Activated CD8-positive, alpha-beta memory T cell treated with anti-CD3 and anti-CD28 coated beads, Interleukin-2, amount 50 U/mL, for 4 hours (primary cell): ENCODE data around the gene DEXI.

Source experiments
- DNase-seq: peaks from one replicate; pipeline ENCODE4 v3.0.0-alpha.2; 2020

DEXI gene

DNA sequence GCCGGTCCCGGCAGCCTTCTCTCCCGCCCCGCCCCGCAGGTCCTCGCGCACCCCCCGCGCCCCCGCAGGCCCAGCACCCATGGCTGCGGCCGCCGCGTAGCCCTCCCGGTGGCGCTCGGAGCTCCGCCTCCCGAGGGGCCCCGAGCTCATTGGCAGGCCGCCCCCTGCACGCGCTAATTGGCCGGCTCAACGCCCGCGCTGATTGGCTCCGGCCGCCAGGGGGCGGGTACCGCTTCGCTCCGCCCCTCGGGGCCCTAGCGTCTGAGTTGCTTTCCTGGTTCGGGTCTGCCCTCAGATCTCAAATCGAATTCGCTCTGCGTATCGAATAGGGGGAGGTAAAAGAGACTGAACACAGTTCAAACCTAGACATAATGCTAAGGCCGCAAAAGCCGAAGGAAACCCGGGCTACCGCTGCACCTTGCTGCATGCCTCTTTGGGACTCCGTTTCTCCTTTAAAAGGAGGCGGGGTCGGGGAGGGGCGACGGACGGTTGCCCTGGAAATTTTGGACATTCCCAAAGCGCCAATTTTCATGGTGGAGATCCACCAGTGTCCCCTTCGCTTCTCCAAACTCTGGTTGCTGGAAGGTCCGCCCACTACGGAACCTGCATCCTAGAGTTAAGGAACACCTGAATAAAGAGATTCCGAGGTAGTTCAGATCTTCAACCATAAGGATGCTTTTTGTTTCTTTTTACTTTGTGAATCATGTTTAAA lies at the start of gene DEXI:
Gene DEXI, minus strand, starts transcription at position 117 of the 712 bp plus-strand sequence. CDS start 463 bp downstream, outside the sequence.
- peak; percentile 96 for DNase-seq

DNA sequence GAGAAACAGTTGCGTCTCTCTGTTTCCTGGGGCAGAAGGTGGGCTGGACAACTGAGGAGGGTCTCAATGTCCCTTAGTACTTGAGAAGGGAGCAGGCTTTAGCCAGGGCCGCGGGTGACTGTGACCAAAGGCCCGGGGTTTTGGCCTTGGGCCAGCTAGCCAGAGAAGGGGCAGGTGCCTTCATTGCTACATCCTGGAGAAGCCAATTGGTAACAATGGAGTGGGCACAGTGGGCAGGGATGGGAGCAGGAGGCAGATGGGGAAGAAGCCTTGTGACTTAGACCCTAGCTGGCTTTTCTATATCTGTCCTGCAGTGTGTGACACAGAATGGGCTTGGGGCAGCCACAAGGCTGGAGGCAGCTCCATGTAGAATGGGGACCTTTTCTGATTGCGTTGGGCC lies 48.1 kb upstream of the DEXI start:
- DNase-seq, result no peak

DNA sequence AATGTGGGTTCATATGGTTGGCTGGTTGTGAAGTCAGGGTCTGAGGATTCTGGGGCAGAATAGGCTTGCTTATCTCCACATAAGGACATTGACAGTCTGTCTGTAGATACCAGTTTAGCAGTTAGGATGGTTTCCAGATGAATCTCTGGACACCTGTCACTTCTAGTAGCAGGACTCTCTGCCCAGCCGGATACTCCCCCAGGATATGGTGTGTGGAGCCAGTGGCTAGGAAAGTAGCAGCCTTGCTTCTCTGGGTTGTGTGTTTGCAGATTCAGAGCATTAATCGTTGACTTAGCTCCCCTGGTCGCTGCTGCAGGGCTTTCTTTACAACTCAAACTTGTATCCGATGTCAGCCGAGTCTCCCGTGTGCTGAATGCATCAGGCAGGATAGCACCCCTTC lies 47.3 kb upstream of the DEXI start:
- DNase-seq, result no peak

DNA sequence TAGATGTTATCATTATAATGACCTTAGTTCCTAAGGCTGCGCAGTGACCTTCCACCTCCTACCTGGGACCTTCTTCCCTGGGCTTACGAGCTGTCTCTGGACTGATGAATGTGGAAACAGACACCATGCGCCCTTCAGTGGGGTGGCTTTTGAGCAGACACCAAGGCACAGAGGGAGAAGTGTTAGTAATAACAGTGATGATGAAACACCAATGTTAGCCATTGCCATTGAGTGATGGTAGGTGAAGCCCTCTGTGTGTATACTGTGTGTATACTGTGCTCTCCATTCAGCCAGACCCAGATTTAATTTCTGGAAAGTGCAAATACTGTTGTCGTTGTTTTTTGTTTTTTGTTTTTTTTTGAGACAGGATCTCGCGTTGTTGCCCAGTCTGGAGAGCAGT lies 46.6 kb upstream of the DEXI start:
- DNase-seq, result no peak

DNA sequence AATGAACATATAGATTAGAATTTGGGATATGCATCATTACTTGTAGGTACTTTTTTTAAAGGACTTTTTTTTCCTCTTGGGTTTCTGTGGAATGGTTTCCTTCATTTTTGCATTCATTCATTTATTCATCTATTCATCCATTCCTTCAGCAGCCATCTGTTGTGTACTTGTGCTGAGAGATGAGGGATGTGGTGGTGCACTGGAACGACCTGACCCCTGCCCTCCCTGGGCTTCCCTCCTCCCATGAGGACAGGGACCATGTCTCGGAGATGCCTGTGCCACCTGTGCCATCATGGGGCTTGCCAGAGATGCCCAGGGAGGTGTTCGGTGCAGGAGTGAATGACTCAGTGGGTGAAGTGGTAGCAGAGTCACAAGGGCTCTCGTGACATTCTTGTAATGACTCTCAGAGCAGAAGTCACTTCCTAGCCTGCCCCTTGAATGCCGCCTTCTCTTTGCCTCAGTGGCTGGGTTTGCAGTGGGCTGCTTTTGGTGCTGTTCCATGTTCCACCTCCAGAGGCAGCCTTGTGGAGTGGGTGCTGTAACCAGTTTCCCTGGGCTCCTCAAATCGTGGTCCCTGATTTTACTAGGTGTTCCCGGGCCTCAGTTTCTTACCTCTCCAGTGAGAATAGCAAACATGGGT lies 46.0 kb upstream of the DEXI start:
- peak; percentile 39 for DNase-seq

DNA sequence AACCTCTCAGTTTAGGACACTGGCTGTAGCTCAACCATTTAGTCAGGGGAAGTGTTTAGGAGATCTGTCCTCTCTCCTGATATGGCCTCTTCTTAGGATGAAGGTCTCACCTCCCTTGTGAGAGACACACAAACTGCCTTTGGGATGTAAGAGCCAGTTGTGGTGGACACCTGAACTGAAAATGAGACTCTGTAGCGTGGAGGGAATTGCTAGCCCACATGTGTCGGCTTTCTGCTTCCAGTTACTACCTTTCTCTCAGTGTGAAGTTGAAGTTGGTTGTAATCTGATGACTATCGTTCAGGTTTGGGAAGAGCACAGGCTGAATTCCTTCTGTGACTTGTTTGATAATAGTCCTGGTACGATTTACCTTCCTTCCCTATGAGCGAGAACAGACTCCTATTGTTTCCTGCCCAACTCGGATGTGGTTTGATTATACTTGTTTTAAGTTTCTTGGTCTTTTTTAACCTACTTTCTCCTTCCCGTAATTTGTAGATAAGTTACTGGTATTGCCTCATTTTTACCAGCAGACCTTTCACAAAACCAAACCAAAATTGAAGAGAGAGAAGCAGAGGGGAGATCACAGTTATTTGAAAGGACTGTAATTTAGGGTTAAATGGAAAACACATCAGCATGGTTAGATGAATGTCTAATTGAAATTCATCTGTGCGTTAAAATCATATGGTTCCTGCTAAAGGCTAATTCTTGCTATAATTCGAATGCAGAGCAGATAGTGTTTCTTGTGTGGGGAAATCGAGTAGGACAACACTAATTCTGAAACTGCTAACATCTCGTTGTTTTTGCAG lies 45.3 kb upstream of the DEXI start:
- no peak for DNase-seq

DNA sequence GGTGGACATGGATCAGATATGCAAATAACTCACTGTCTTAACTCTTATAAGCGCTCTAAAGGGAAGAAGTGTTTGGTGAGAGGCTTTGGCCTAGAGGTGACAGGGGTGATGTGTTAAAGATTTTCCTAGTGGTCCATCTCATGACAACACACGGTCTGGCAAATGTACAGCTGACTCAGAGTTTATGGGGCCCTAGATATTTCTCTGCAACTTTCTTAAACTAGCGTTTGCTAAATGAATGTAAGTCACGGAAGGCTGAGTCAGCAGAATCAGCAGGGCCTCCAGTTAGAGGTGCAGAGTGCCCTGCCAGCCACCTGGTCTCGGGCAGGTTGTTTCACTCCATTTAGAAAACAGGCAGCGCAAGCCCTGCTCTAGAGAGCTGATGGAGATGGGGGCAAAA lies 42.2 kb upstream of the DEXI start:
- no peak for DNase-seq

DNA sequence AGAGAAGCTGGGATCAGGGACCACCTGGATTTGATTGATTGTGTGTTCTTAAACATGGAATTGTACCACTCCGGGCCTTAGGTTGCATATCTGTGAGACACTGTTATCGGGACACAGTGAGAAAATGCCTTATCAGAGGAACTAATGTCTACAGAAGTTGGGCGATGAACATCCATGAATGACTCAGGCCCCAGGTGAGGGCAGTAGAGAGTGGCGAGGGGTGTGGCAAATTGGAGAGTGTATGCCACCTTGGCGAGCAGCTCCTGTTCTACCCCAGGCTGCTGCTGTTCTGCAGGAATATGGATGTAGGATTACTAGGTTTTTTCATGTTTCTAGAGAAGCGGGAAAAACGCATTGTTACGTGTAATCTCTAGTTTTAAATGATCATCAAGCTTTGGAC lies 40.9 kb upstream of the DEXI start:
- no peak for DNase-seq

DNA sequence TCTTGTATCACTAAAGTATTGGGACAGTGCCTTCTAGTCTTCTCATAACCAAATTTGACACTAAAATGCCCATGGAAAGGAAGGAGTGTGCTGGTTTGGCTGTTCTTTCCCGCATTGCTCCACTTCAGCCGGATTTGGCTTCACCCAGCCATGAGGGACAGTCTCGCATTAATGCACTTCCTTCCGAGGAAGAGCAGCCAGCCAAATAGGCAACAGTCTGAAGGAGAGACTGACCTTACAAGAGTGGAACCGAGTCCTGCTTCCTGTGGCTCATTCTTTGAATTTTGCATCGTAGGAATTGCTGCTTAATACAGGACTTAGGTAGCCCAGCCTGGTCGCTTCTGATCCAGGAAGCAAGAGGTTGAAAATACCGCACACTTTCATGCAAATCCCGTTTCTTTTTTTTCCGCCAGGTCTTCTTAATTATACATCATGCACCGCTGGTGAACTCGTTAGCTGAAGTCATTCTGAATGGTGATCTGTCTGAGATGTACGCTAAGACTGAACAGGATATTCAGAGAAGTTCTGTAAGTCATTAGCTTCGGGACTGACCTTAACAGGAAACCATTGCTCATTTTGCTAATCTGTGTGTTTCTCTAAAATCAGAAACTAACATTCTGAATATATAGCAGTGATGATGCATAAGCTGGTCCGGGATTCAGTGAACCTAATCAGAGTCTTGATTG lies 40.3 kb upstream of the DEXI start:
- no peak for DNase-seq

DNA sequence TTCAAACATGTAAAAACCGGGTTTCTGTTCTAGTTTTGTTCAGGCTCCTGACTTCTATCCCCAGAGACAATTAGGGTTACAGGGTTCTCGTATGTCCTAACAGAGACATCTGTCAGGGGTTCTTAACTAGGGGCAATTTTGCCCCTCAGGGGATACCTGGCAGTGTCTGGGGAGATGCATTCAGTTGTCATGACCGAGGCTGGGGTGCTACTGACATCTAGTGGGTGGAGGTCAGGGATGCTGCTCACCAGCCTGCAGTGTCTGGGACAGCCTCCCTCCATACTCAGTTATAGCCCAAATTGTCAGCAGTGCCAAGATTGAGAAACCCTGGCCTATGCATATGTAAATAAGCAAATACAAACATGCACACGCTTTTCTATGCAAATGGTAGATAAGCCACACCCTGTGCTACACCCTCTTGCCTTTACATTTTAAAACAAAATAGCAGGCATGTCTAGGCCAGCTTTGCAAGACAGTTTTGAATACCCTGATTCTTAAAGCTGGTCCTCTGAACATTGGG lies 39.5 kb upstream of the DEXI start:
- no peak for DNase-seq

DNA sequence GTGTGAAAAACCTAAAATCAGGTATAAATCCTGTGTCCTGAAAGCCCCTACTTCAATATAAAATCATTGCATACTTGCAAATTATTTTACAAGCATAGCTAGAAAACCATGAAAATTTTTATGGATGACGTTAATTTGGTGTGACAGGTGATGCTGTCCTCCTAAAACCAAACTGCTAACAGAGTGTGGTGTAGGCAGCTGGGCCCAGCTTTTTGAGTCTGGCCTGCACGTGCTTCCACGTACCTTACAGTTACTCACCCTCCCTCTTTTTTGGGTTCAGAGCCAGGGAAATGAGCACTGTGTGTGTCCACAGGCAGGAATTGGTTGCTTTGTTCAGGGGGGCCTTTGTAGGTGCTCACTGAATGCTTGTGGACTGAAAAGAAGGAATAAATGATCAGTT lies 38.5 kb upstream of the DEXI start:
- DNase-seq, result no peak

DNA sequence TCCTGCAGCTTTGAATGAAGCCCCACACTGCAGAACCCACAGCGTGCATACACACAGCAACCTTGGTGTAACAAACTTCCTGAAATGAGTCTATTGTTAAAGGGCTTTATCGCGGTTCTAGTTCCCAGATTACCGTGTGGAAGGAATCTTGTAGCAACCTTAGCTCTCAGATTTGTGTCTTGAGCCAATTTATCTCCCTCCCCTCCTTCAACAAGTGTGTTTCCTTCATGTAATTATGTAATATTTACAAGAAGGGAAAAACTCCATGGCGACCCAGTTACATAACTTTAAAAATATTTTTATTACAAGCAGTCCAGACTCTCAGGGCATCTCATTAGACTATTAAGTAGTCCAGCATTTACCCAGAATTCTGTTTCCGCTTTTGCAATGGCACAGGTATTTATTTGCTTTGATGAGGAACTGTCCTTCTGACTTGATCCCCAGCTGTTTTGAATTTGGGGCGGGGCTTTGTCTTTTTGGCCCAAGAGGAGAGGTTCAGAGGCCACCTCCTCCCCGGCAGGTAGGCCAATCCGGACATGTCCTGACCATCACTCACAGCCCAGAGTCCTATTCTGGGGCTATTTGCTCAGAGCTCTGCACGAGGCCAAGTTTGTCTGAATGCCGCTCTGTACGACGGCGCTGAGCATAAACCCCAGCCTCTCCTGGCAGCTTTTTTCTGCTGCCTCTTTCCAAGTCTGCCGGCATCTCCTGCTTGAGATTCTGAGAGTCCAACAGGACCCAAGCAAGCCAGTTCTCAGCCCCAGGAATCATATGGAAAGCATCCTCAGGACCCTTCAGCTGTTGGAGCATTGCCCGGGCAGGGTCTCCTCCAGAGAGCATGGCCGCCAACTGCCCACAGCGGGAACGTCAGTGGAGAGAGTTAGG lies 37.7 kb upstream of the DEXI start:
- DNase-seq, result no peak

DNA sequence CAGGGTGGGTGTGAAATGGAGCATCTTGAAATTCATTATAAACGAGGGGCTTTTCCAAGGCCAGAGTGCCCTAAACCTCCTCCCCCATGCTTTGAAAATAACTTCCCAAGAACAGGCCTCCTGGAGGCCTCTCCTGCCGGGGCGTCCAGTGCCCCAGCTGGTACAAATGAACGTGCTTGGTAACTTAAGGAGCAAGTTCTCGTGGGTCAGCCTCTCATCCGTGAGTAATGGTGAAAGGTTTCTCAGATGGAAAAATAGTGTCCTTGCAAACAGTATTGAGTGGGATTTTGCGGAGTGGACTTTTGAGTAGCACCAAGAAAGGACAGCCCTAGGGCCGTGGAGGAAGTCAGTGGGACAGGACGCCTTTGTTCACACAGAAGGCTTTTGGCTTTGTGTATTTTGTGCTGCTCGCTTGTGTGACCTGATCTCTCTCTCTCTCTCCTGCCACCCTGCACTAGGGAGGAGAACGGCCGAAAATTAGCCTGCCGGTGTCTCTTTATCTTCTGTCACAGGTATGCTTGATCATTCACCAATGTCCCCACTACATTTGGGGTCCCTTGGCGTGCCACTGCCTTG lies 36.7 kb upstream of the DEXI start:
- no peak for DNase-seq

DNA sequence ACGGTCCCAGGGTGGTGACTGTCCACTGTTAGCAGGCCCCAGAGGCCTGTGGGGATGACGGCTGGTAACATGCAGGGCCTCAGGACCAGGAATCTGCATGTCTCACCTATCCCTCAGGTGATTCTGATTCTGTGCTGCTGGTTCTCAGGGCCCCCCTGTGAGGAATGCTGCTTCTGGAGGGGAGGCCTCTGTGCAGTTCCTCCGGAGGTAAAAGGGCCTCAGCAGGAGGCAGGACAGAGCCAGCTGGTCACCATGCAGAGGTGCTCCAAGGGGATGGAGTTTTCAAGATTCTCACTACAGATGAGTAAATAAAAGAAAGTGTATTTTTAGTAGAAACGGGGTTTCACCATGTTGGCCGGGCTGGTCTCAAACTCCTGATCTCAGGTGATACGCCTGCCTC lies 35.9 kb upstream of the DEXI start:
- DNase-seq, result no peak

DNA sequence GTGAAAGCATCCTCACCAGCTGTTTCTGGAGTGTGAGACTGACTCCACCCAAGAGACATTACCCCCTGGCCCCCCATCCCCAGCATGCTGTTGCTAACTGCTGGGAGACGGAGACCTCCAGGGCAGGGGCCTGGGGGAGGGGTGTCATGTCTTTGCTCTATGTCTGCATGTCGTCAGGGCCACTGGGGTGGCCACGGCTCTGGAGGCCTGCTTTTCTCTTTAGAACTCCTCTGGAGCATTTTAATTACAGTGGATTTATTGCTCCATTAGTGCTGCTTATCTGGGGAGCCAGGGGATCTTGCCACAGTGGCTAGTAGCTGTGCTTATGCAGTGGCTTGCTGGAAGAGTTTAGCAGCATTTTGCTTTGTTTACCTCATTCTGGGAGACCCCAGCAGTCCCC lies 34.4 kb upstream of the DEXI start:
- no peak for DNase-seq

DNA sequence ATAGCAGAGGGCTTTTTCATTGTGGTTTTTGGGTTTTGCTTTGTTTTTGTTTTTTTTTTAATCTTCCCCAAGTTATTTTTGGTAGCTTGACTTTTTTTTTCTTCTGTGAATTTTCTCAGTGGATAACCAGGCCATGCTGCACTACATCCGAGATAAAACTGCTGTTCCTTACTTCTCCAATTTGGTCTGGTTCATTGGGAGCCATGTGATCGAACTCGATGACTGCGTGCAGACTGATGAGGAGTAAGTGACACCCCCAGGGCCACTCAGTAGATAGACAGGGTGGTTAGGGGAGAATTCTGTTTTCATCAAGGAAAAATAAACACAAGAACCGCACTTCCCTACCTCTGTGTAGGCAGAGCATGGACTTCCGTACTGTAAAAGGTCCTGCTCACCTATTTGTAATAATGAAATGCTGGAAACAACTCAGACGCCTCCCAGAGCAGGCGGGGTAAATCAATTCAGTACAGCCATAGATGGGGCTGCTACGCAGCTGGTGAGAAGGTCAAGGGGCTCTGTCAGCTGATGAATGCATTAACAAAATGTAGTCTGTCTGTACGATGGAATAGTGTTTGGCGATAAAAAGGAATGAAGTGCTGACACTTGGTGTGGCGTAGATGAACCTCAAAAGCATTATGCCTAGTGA lies 30.7 kb upstream of the DEXI start:
- no peak for DNase-seq

DNA sequence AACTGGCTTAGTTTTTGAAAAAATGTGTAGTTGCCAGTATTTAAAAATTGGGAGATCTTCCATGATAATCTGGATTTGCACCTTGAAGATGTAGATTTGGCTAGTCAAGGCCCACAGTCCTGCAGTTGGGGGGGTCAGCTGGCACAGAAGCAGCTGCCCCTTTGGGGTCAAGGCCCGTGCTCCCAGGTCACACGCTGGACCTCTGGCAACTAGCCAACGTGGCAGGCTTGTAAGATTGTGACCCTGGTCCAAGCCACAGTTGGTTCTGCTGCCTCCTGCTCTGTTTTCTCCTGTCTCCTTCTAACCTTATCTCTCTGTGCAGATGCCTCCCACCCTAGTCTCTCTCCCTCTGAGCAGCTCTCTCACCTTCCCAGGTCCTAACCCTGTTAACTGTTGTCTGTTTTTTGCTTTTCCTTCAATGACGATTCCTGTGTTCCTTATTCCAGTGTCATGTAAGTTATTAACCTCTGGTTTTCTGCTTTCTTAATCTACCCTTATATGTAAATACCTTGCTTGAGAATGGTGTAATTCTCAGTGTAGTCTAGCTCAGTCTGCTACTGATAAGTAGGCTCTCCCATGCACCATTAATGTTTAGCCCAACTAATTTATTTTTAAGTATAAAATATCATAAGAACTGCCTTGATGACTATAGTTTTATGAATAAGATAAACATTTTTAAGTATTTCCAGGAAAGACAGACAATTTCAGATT lies 30.0 kb upstream of the DEXI start:
- DNase-seq, result no peak

DNA sequence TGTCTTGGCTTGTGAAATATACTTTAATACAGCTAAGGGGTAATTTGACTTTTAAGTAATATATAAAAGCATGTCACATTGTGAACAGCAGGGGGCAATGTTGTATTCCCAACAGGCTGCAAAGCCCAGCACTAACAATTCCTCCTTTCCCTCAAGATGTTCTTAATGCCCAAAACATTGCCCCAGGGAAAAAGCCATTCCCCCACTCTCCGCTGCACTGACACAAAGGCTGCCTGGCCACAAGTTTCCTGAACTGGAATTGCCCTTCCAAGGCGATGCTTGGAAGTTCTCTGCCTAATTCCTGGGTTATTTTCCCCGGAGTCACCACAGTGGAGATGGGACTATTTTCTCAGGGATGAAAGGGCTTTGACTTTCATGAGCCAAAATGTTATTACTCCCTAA lies 29.3 kb upstream of the DEXI start:
- DNase-seq, result no peak

DNA sequence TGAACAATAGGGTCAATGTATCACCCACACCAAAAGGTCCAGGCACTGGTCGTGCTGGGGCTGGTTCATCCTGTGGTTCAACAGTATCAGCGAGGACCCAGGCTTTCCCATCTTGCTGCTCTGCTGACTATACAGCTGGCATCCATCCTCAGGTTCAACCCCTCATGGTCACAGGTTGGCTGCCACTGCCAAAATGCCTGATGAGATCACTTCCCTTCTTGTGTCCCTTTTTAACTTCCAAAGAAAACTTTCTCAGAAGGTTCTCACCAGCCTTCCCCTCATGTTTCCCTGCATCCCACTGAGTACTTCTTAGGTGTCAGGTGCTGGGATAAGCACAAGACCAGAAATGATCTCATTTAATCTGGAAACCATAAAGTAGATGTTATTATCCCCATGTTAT lies 27.8 kb upstream of the DEXI start:
- DNase-seq, result no peak

DNA sequence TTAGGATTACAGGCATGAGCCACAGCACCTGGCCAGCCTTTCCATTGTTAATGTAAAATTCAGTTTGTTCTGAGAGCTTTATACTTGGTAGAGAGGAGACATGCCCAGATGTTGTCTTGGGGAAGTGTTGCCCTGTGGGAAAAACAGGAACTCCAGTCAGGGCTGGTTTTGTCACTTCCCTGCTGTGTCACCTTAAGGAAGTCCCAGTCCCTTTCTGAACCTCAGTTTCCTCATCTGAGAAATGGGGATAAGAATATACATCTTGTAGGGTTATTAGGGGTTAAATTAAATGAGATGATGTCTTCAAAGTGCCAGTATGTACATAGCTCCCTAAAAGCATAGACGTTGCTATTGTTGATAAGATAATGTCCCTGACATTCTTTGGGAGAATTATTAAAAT lies 27.3 kb upstream of the DEXI start:
- no peak for DNase-seq

DNA sequence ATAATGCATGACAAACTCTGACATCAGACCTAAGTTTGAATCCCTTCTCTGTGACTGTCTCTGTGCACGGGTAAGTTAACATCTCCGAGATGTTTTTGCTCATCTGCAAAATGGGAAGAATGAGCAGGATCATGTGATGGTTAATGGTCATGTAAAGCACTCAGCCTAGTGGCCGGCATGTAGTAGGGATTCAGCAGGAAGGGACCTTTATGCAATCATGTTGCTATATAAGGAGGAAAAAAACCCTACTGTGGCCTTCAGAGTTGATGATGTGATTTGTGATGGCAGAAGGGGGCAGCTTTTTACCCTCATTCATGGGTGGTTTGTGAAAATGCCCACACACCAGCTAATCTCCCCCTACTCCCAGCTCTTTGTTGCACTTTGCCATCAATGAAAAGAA lies 26.2 kb upstream of the DEXI start:
- no peak for DNase-seq
